ENCODE measurements around the gene CTTNBP2. TPM values are rescaled to one million over a fixed set of nuclear protein-coding genes. Genes with fewer than 3 reads are reported as not detected.

The CTTNBP2 gene
- total RNA-seq, 1 donor: 11.9 TPM

GRCh38 chr7:117750612-117751563 is 122.4 kb downstream of the CTTNBP2 start:
- no peak overlapping the region for H3K4me3 ChIP-seq (ENCODE audit: low read depth, low read length)
- peak; percentile 59 for TF ChIP-seq CTCF (IDR thresholded peaks at IDR 0.05; ENCODE audit: insufficient read depth, low read length)
- DNase-seq (ENCODE audit: low read depth): peak; percentile 67

GRCh38 chr7:117741962-117742361 is 131.3 kb downstream of the CTTNBP2 start:
- no peak for DNase-seq (ENCODE audit: low read depth)
- no peak overlapping the region for H3K4me3 ChIP-seq (ENCODE audit: low read depth, low read length)
- no peak for TF ChIP-seq CTCF (IDR thresholded peaks at IDR 0.05; ENCODE audit: insufficient read depth, low read length)

- TF ChIP-seq CTCF (IDR thresholded peaks at IDR 0.05; ENCODE audit: insufficient read depth, low read length): no peak
- H3K4me3 ChIP-seq (ENCODE audit: low read depth, low read length): no peak overlapping the region
- no peak for DNase-seq (ENCODE audit: low read depth)
Observed at GRCh38 chr7:117739085-117739484, 134.2 kb downstream of the CTTNBP2 start.

GRCh38 chr7:117737926-117738325 is 135.3 kb downstream of the CTTNBP2 start:
- DNase-seq (ENCODE audit: low read depth): no peak
- no peak for TF ChIP-seq CTCF (IDR thresholded peaks at IDR 0.05; ENCODE audit: insufficient read depth, low read length)
- H3K4me3 ChIP-seq (ENCODE audit: low read depth, low read length): no peak overlapping the region

- H3K4me3 ChIP-seq (ENCODE audit: low read depth, low read length): no peak overlapping the region
- no peak for DNase-seq (ENCODE audit: low read depth)
- TF ChIP-seq CTCF (IDR thresholded peaks at IDR 0.05; ENCODE audit: insufficient read depth, low read length): no peak
Observed at GRCh38 chr7:117731455-117731854, 141.8 kb downstream of the CTTNBP2 start.

GRCh38 chr7:117730390-117730789 is 142.9 kb downstream of the CTTNBP2 start:
- TF ChIP-seq CTCF (IDR thresholded peaks at IDR 0.05; ENCODE audit: insufficient read depth, low read length): no peak
- H3K4me3 ChIP-seq (ENCODE audit: low read depth, low read length): no peak overlapping the region
- no peak for DNase-seq (ENCODE audit: low read depth)

All from fibroblast of the aortic adventitia (primary cell).